Transverse colon (tissue), 4 donors: ENCODE measurements around the gene TMBIM4. TPM values are rescaled to one million over a fixed set of nuclear protein-coding genes. Genes with fewer than 3 reads are reported as not detected.

Source experiments
- DNase-seq: peaks from one replicate; pipeline ENCODE4 v3.0.0-alpha.2; 2019
- H3K27ac ChIP-seq, 4 donors: fragments of 200-600 bp; sonication (generic); 2 replicates each; pipeline ENCODE4 v1.5.1; 2016 to 2018; ENCODE audit warnings: inconsistent platforms in 4 of 4
- H3K27me3 ChIP-seq: fragments of 200-600 bp; sonication (generic); 2 replicates; pipeline ENCODE4 v1.5.1; 2017; ENCODE audit warnings: inconsistent platforms
- H3K36me3 ChIP-seq, 4 donors: fragments of 200-600 bp; sonication (generic); 2 replicates each; pipeline ENCODE4 v1.5.1; 2017 to 2019; ENCODE audit warnings: inconsistent platforms in 4 of 4
- H3K4me1 ChIP-seq, 4 donors: fragments of 200-600 bp; sonication (generic); 2 replicates each; pipeline ENCODE4 v1.5.1; 2017 to 2020; ENCODE audit warnings: inconsistent platforms in 4 of 4
- H3K4me3 ChIP-seq, 4 donors: fragments of 200-600 bp; sonication (generic); 1 replicate in 1 of 4; 2 replicates in 3 of 4; pipeline versions ENCODE4 v1.5.1 to v1.6.1; 2017 to 2019; ENCODE audit warnings: inconsistent platforms in 4 of 4
- H3K9me3 ChIP-seq, 2 donors: fragments of 200-600 bp; sonication (generic); 2 replicates each; pipeline ENCODE4 v1.5.1; 2017 to 2019; ENCODE audit warnings: inconsistent platforms in 2 of 2
- CTCF ChIP-seq, 5 experiments: fragments of 200-600 bp in 3 of 5; fragments of 450-650 bp in 2 of 5; sonication (generic) in 3 of 5; IDR thresholded peaks; 1 replicate in 2 of 5; 2 replicates in 3 of 5; pipeline ENCODE4 v1.5.1; 2016 to 2017; ENCODE audit warnings: antibody characterized with exemption in 5 of 5, inconsistent platforms in 3 of 5, mild to moderate bottlenecking in 2 of 5, moderate library complexity in 1 of 5
- EP300 ChIP-seq: sonication (generic); formaldehyde crosslinking; IDR thresholded peaks from one replicate; pipeline ENCODE4 v1.6.1; 2017; ENCODE audit warnings: antibody characterized with exemption, low read depth
- POLR2A ChIP-seq: fragments of 450-650 bp; IDR thresholded peaks from one replicate; pipeline ENCODE4 v1.6.1; 2016; ENCODE audit warnings: antibody characterized with exemption, mild to moderate bottlenecking, moderate library complexity
- POLR2AphosphoS5 ChIP-seq, 3 donors: sonication (generic); formaldehyde crosslinking; IDR thresholded peaks; one replicate each; pipeline ENCODE4 v1.6.1; 2016; ENCODE audit warnings: antibody characterized with exemption in 3 of 3
- WGBS, 2 donors: methylation state at CpG; one replicate each; pipeline ENCODE4 v1.1.5; 2018; ENCODE audit warnings: low coverage in 1 of 2; 5-methylcytosine and 5-hydroxymethylcytosine counted together
- in situ Hi-C, 4 donors: fragments of 200-750 bp; cut with MboI; loops; one replicate each; pipeline versions ENCODE4 v1.15.0 to v1.15.1; 2017; ENCODE audit warnings: low sequenced_read_pairs in 3 of 4, low pct_ligation_motif_present in 1 of 4, low pct_unique_long_range_greater_than_20kb in 1 of 4
- intact Hi-C: fragments of 100-400 bp; cut with DNase I; formaldehyde crosslinking; loops from one replicate; pipeline ENCODE4 v1.15.1; 2023; ENCODE audit warnings: low total_unique reads
- total RNA-seq, 4 donors: library from RNA; depleted of rRNA; stranded (reverse); fragments of >200 nt; gene quantifications; one replicate each; pipeline ENCODE4 v1.1.0, GENCODE V29; 2016

Gene TMBIM4
- total RNA-seq, 4 donors from 2014 or later, result 15.5 to 217 (median 98.8) TPM

- 44 to 76% methylated on average over 2 of the region's 2 CpGs for WGBS, 2 donors
- peak; percentile 41 for DNase-seq
- intact Hi-C loops, result no loop called here
- Histone ChIP-seq H3K9me3 (no peaks in the 10 kb centered on the region), H3K27ac (peak overlapping the region; percentile 51 to 69 (median 60)), H3K4me1 (peaks cover 6 to 32% (median 10%) of the 10 kb centered on the region in 4 donors), H3K36me3 (peaks cover 0 to 18% (median 3%) of the 10 kb centered on the region in 4 donors), H3K27me3 (no peaks in the 10 kb centered on the region), H3K4me3 (no peak overlapping the region)
- peak in 2 of 3 donors; percentile 27 to 61 for TF ChIP-seq POLR2AphosphoS5 (IDR thresholded peaks at IDR 0.05)
- no peak for TF ChIP-seq POLR2A
- TF ChIP-seq EP300, result no peak
- no peak for TF ChIP-seq CTCF (IDR thresholded peaks at IDR 0.05)
- in situ Hi-C loops, result no loop called here
Measured at GRCh38 chr12:66156654-66157053, 13.1 kb downstream of the TMBIM4 start.

GRCh38 chr12:66154776-66155175 lies 15.0 kb downstream of the TMBIM4 start:
- Histone ChIP-seq H3K4me3 (no peak overlapping the region), H3K27ac (no peak overlapping the region)
- intact Hi-C loops, result no loop called here

GRCh38 chr12:66152732-66153131 lies 17.1 kb downstream of the TMBIM4 start:
- TF ChIP-seq POLR2AphosphoS5 (IDR thresholded peaks at IDR 0.05) (no peak), CTCF (IDR thresholded peaks at IDR 0.05) (no peak), POLR2A (no peak), EP300 (no peak)
- H3K27ac ChIP-seq, result no peak overlapping the region
- H3K9me3 ChIP-seq, result no peaks in the 10 kb centered on the region
- no peaks in the 10 kb centered on the region for H3K27me3 ChIP-seq
- peaks cover 6 to 31% (median 9%) of the 10 kb centered on the region in 4 donors for H3K4me1 ChIP-seq
- in situ Hi-C loops, result no loop called here
- WGBS, 2 donors, result 80 to 89% methylated on average over 1 of the region's 1 CpG
- no peak for DNase-seq
- intact Hi-C loops, result no loop called here
- H3K4me3 ChIP-seq, result no peak overlapping the region
- peaks cover 0 to 23% (median 0%) of the 10 kb centered on the region in 4 donors for H3K36me3 ChIP-seq

More at GRCh38 chr12:66154776-66155175, 15.0 kb downstream of the TMBIM4 start:
- no peaks in the 10 kb centered on the region for H3K9me3 ChIP-seq
- in situ Hi-C loops, result no loop called here
- peaks cover 6 to 32% (median 10%) of the 10 kb centered on the region in 4 donors for H3K4me1 ChIP-seq
- TF ChIP-seq CTCF (IDR thresholded peaks at IDR 0.05) (no peak), POLR2A (no peak), EP300 (no peak), POLR2AphosphoS5 (IDR thresholded peaks at IDR 0.05) (no peak)
- DNase-seq, result no peak
- H3K27me3 ChIP-seq, result no peaks in the 10 kb centered on the region
- peaks cover 0 to 29% (median 2%) of the 10 kb centered on the region in 4 donors for H3K36me3 ChIP-seq

- peaks cover 0 to 23% (median 0%) of the 10 kb centered on the region in 4 donors for H3K36me3 ChIP-seq
- H3K27ac ChIP-seq, result peak overlapping the region; percentile 36 to 47 (median 42)
- no peak overlapping the region for H3K4me3 ChIP-seq
- TF ChIP-seq CTCF (IDR thresholded peaks at IDR 0.05), result peak; percentile 11 to 42 (median 37)
- no peak for TF ChIP-seq EP300
- no peak for TF ChIP-seq POLR2AphosphoS5 (IDR thresholded peaks at IDR 0.05)
- DNase-seq, result peak; percentile 64
- in situ Hi-C loops, result loop anchor here in 2 of 4 donors (25.0 kb wide), 2 partner anchors 137 to 262 kb away; no protein-coding TSS in a partner anchor
- 61 to 83% methylated on average over 4 to 5 of the region's 5 CpGs for WGBS, 2 donors
- intact Hi-C loops, result no loop called here
- H3K9me3 ChIP-seq, result no peaks in the 10 kb centered on the region
- peaks cover 0 to 11% (median 4%) of the 10 kb centered on the region in 4 donors for H3K4me1 ChIP-seq
- H3K27me3 ChIP-seq, result no peaks in the 10 kb centered on the region
Measured at GRCh38 chr12:66149702-66150398, 19.9 kb downstream of the TMBIM4 start.
